Erythroblast (primary cell): ENCODE data around the gene KISS1R.

ENCODE experiments used
- GATA1 ChIP-seq: IDR thresholded peaks from 2 replicates; pipeline ENCODE4 v1.6.1; 2011; ENCODE audit warnings: low read depth, mild to moderate bottlenecking, control low read depth, low read length, moderate library complexity
- POLR2A ChIP-seq: IDR thresholded peaks from 2 replicates; pipeline ENCODE4 v1.6.1; 2011; ENCODE audit warnings: mild to moderate bottlenecking, low read length

DNA sequence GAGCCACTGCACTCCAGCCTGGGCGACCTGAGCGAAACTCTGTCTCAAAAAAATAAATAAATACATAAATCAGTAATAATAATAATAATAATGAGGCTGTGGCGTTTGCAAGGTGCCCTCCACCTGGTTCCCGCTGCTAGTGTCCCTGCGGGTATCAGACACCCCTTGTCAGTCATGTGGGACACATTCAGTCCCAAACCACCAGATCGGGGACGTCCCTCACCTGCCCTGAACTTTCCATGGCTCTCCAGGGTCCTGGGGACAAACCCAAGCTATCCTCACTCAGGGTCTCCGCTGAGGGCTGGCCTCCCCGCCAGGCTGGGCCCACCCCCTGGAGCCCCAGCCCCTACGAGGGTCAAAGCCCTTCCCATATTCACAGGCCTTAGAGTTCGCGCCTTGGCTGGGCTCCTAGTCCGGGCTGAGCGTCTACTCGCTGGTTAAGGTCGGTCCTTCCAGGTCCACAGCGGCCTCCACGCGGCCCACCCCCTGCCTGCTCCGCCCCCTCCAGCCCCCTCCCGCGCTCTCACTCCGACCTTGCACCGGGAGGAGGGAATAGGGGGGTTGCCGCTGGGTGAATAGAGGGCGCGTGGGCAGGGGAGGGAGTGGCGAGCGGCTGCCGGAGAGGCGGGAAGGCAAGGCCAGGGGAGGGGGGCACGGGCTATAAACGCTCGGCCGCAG is 349 bp upstream of the KISS1R start:
- no peak for TF ChIP-seq POLR2A
- no peak for TF ChIP-seq GATA1
